ENCODE results near the gene KCNG2.

Gene KCNG2

DNA sequence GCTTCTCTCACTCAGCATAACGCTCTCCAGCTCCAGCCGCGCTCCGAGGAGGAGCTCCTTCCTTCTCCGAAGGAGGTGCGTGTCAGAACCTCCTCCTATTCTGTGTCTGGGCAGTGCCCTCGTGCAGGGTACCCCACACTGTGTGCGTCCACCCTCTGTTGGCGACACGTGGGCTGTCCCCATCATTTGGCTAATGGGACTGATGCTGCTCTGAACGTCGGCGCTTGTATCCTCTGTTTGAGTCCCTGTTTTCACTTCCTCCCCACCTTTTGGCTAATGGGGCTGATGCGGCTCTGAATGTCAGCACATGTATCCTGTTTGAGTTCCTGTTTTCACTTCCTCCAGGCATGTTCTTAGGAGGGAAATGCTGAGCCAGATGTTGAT, 22.2 kb downstream of the KCNG2 start:
- H3K27ac ChIP-seq: no peak overlapping the region
- TF ChIP-seq, protein P1, sequence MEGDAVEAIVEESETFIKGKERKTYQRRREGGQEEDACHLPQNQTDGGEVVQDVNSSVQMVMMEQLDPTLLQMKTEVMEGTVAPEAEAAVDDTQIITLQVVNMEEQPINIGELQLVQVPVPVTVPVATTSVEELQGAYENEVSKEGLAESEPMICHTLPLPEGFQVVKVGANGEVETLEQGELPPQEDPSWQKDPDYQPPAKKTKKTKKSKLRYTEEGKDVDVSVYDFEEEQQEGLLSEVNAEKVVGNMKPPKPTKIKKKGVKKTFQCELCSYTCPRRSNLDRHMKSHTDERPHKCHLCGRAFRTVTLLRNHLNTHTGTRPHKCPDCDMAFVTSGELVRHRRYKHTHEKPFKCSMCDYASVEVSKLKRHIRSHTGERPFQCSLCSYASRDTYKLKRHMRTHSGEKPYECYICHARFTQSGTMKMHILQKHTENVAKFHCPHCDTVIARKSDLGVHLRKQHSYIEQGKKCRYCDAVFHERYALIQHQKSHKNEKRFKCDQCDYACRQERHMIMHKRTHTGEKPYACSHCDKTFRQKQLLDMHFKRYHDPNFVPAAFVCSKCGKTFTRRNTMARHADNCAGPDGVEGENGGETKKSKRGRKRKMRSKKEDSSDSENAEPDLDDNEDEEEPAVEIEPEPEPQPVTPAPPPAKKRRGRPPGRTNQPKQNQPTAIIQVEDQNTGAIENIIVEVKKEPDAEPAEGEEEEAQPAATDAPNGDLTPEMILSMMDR (conservative IDR thresholded peaks at IDR 0.05): no peak
- no peak for TF ChIP-seq ZFX (IDR thresholded peaks at IDR 0.05)

DNA sequence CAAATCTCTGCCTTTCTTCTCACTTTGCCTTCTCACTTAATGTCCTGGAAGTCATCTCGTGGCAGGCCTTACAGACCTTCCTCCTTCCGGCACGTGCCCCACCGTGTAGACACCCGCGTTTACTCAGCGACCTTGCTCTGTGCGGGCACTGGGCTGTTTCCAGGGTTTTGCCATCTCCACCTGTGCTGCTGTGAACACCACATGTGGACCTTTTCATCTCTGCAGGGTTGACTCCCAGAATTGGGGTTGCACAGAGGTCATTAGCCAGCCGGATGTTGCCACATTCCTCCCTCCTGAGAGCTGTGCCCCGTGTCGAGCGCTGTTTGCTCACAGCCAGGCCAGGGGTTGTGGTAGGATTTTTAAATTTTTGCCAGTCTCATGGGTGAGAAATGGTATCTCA, 25.4 kb downstream of the KCNG2 start:
- TF ChIP-seq, protein P1 (conservative IDR thresholded peaks at IDR 0.05): no peak
- TF ChIP-seq ZFX (IDR thresholded peaks at IDR 0.05): no peak

DNA sequence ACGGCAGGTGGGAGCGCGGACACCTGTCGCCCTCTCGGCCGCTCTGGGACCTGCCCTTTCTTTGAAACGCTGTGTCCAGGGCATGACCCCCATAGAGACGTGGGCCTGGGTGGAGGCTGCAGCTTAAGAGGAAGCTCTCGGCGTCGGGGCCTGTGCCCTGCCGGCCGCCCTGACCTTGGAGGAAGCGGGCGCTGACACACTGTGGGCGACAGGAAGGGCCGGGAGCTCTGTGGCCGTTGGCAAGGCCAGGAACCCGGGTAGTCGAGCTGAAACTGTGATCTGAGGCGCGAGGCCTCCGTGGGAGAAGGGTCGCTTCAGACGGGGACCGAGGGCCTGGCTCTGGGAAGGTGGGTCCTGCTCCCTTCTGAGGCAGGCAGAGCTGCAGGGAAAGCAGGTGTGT, 28.2 kb downstream of the KCNG2 start:
- H3K27ac ChIP-seq: no peak overlapping the region
- TF ChIP-seq, protein P1 (conservative IDR thresholded peaks at IDR 0.05): no peak
- TF ChIP-seq ZFX (IDR thresholded peaks at IDR 0.05): no peak

More for the DNA sequence above, 25.4 kb downstream of the KCNG2 start:
- no peak overlapping the region for H3K27ac ChIP-seq

DNA sequence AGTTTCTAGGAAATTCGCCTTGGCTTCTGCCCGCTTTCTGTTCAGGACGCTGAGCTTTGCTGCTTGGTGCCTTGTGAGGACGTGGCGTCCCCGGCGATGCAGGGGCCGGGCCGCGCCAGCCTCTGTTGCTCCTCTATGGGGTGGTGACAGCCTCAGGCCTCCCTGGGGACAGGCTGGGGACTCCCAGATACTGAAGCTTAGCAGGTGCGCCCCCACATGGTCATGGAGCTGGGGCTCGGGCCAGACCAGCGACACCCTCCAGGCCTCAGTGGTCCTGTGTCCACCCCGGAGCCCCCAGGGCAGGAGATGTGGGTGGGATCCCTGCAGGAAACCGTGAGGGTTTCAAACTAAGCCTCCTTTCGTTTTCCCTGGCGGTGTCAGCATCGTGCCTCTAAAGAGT, 29.2 kb downstream of the KCNG2 start:
- TF ChIP-seq, protein P1 (conservative IDR thresholded peaks at IDR 0.05): no peak
- TF ChIP-seq ZFX (IDR thresholded peaks at IDR 0.05): no peak

DNA sequence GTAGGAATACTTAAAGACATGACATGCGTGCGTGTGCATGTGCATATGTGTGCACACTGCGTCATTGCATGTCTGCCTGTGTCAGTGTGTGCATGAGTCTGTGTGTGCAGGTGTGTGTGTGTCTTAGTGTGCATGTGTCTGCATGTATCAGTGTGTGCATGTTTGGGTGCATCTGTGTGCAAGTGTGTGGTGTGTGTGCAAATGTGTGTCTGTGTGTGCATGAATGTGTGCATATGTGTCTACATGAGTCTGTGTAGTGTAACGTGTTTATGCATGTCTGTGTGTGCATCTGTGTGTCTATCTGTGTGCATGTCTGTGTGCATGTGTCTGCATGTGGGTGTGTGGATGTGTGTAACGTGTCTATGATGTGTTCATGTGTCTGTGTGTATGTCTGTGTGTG, 30.5 kb downstream of the KCNG2 start:
- TF ChIP-seq ZFX (IDR thresholded peaks at IDR 0.05): no peak
- TF ChIP-seq, protein P1 (conservative IDR thresholded peaks at IDR 0.05): no peak
- no peak overlapping the region for H3K27ac ChIP-seq

More for the DNA sequence above, 29.2 kb downstream of the KCNG2 start:
- no peak overlapping the region for H3K27ac ChIP-seq

DNA sequence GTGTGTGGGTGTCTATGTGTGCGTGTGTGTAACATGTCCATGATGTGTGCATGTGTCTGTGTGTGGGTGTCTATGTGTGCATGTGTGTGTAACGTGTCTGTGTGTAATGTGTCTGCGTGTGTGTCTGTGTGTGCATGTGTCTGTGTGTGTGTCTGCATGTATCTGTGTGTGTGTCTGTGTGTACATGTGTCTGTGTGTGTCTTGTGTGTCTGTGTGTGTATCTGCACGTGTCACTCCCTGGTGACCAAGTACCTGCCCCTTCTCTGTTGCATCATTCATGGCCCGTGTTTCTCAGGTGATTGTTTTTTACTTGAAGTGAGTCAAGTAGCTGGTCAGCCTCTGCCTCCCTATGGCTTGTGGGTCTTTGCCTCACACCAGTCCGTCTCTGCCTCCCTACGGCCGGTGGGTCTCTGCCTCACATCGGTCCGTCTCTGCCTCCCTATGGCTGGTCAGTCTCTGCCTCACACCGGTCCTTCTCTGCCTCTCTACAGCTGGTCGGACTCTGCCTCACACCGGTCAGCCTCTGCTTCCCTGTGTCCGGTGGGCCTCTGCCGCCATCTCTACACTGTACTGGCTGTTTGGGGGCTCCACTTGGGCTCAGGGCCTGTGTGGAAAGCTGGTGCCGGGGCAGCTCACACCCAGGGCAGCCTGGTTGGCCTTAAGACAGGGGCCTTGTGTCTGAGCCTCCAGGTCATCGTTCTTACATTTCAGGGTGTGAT, 31.6 kb downstream of the KCNG2 start:
- TF ChIP-seq, protein P1 (conservative IDR thresholded peaks at IDR 0.05): no peak
- TF ChIP-seq ZFX (IDR thresholded peaks at IDR 0.05): no peak
- H3K27ac ChIP-seq: no peak overlapping the region

DNA sequence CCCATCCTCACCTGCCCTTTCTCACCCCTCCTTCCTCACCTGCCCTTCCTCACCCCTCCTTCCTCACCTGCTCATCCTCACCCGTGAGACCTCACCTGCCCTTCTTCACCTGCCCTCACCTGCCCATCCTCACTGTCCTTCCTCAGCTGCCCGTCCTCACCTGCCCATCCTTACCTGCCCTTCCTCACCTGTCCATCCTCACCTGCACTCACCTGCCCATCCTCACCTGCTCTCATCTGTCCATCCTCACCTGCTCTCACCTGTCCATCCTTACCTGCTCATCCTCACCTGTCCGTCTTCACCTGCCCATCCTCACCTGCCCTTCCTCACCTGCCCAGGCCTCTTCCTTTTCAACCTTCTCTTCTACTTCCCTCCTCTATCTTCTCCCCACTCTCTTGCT, 34.4 kb downstream of the KCNG2 start:
- no peak overlapping the region for H3K27ac ChIP-seq
- TF ChIP-seq, protein P1 (conservative IDR thresholded peaks at IDR 0.05): no peak
